Tibial artery (tissue), 4 donors: Measurements from ENCODE around the gene MRPL46.

Source experiments
- DNase-seq, 2 donors: peaks; one replicate each; pipeline ENCODE4 v3.0.0-alpha.2; 2019
- H3K27ac ChIP-seq, 2 donors: fragments of 200-600 bp; sonication (generic) in 1 of 2; 1 replicate in 1 of 2; 2 replicates in 1 of 2; pipeline ENCODE4 v1.5.1; 2018 to 2019; ENCODE audit warnings: mild to moderate bottlenecking in 1 of 2
- H3K27me3 ChIP-seq, 2 donors: fragments of 200-600 bp; sonication (generic) in 1 of 2; one replicate each; pipeline versions ENCODE4 v1.5.1 to v1.6.0; 2016 to 2019
- H3K36me3 ChIP-seq, 3 donors: fragments of 200-600 bp; sonication (generic) in 2 of 3; one replicate each; pipeline ENCODE4 v1.5.1; 2016 to 2019; ENCODE audit warnings: mild to moderate bottlenecking in 2 of 3
- H3K4me1 ChIP-seq, 4 donors: fragments of 200-600 bp; sonication (generic) in 2 of 4; 1 replicate in 3 of 4; 2 replicates in 1 of 4; pipeline ENCODE4 v1.5.1; 2016 to 2019
- H3K4me3 ChIP-seq, 2 donors: fragments of 200-600 bp; sonication (generic) in 1 of 2; 1 replicate in 1 of 2; 2 replicates in 1 of 2; pipeline ENCODE4 v1.5.1; 2018 to 2019; ENCODE audit warnings: mild to moderate bottlenecking in 2 of 2
- H3K9me3 ChIP-seq, 3 donors: fragments of 200-600 bp; sonication (generic) in 1 of 3; one replicate each; pipeline ENCODE4 v1.5.1; 2016 to 2019
- intact Hi-C: fragments of 100-400 bp; cut with DNase I; formaldehyde crosslinking; loops from one replicate; pipeline ENCODE4 v1.15.0; 2023; ENCODE audit warnings: low total_unique reads
- TF ChIP-seq, protein P1 (sequence below), 2 experiments: fragments of 200-600 bp in 1 of 2; fragments of 450-650 bp in 1 of 2; IDR thresholded peaks; one replicate each; pipeline ENCODE4 v1.5.1; 2017 to 2019; ENCODE audit warnings: antibody characterized with exemption in 2 of 2, mild to moderate bottlenecking in 1 of 2, moderate library complexity in 1 of 2

MRPL46 gene

GRCh38 chr15:88419830-88420229, 47.4 kb downstream of the MRPL46 start:
- DNase-seq = no peak
- Histone ChIP-seq H3K36me3 (no peaks in the 10 kb centered on the region), H3K9me3 (no peaks in the 10 kb centered on the region), H3K4me3 (no peak overlapping the region), H3K27ac (no peak overlapping the region), H3K4me1 (no peaks in the 10 kb centered on the region), H3K27me3 (peaks cover 0 to 9% of the 10 kb centered on the region in 2 donors)
- intact Hi-C loops = no loop called here
- TF ChIP-seq, protein P1, sequence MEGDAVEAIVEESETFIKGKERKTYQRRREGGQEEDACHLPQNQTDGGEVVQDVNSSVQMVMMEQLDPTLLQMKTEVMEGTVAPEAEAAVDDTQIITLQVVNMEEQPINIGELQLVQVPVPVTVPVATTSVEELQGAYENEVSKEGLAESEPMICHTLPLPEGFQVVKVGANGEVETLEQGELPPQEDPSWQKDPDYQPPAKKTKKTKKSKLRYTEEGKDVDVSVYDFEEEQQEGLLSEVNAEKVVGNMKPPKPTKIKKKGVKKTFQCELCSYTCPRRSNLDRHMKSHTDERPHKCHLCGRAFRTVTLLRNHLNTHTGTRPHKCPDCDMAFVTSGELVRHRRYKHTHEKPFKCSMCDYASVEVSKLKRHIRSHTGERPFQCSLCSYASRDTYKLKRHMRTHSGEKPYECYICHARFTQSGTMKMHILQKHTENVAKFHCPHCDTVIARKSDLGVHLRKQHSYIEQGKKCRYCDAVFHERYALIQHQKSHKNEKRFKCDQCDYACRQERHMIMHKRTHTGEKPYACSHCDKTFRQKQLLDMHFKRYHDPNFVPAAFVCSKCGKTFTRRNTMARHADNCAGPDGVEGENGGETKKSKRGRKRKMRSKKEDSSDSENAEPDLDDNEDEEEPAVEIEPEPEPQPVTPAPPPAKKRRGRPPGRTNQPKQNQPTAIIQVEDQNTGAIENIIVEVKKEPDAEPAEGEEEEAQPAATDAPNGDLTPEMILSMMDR (IDR thresholded peaks at IDR 0.05) = no peak
